GM21717 (cell line): Measurements from ENCODE around the gene WDR91.

ENCODE experiments used
- ATAC-seq: cut with Tn5 transposase; IDR thresholded peaks from one replicate; pipeline ENCODE4 v1.9.1; 2021; ENCODE audit warnings: mild to moderate bottlenecking, moderate library complexity; ENCODE audit not compliant: unreplicated experiment

WDR91 gene

GRCh38 chr7:135199439-135199838 lies 11.9 kb downstream of the WDR91 start:
- no peak for ATAC-seq

GRCh38 chr7:135197906-135198655 lies 13.2 kb downstream of the WDR91 start:
- ATAC-seq = no peak

GRCh38 chr7:135197343-135197742 lies 14.0 kb downstream of the WDR91 start:
- ATAC-seq = no peak

- ATAC-seq = no peak
Measured at GRCh38 chr7:135195968-135196629, 15.2 kb downstream of the WDR91 start.

GRCh38 chr7:135195156-135195555 lies 16.2 kb downstream of the WDR91 start:
- no peak for ATAC-seq

DNA sequence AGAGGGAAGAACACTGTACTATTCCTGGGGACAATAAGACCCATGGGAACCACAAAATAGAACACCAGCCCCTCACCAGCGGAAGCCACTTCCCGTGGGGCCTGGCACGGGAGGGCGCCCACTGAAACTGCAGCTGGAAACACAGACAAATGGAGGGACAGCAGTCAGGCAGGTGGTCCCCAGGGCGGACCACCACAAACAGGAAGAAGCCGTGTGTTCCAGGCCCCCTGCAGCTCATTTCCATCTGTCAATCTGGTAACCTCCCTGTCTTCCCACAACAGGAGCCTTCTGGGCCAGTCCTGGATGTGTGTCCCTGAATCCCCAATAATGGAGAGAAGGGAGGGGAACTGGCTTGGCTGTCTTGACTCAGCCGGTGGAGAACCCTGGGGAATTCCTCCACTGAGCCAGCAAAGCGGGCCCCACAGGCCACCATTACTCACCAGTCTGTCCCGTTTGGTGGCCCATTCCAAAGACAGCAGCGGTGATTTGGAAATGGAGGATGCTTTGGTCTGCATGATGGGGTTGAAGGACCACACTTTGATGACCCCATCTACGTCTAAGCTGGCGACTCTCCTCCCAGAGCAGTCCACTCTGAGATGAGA lies 16.7 kb downstream of the WDR91 start:
- ATAC-seq = no peak

DNA sequence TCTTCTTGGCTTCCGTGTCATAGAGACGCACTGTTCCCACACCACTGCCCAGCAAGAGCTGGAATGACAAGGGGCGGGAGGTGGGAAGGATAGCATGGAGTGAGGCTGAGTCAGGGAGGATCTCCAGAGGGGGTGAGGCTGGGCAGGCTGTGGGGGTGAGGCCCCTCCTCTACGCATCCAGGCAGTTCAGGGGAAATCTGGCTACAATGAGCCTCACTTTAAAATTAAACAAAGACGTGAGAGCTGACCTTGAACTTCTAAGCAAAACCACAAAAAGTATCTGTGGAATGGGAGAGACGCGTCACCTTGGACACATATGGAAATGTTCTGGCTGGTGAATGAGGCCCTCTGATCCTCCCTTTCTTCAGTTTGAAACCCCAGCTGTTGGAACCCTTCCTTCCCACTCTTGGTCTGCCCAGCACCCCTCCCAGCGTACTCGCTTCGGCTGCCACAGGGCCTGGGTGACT lies 17.7 kb downstream of the WDR91 start:
- ATAC-seq = no peak

GRCh38 chr7:135192914-135193536 lies 18.3 kb downstream of the WDR91 start:
- ATAC-seq = no peak

GRCh38 chr7:135190703-135191102 lies 20.6 kb downstream of the WDR91 start:
- no peak for ATAC-seq

GRCh38 chr7:135189961-135190360 lies 21.4 kb downstream of the WDR91 start:
- ATAC-seq = no peak

GRCh38 chr7:135189221-135189662 lies 22.1 kb downstream of the WDR91 start:
- ATAC-seq = no peak

GRCh38 chr7:135188298-135188984 lies 22.9 kb downstream of the WDR91 start:
- ATAC-seq = peak; percentile 54

DNA sequence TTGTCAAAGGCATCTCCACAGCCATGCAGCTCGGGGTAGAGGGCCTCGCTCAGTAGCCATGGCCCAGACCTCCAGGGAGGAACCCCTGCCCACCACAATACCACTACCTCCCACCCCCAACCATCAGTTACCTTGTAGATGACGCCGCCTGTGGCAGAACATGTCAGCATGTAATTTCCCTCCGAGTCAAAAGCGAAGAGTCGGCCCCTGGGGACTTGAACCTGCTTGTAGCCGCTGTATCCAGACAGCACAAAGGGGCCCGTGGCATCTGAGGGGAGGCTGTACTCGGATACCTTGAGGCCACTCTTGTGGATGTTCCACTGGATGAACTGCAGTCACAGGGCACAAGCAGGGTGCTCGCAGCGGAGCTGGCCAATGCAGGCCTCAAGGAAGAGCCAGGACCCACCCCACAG lies 24.5 kb downstream of the WDR91 start:
- ATAC-seq = no peak

- ATAC-seq = no peak
Measured at GRCh38 chr7:135186261-135186540, 25.1 kb downstream of the WDR91 start.

- no peak for ATAC-seq
Measured at GRCh38 chr7:135185471-135186260, 25.7 kb downstream of the WDR91 start.

GRCh38 chr7:135184254-135184841 lies 27.0 kb downstream of the WDR91 start:
- no peak for ATAC-seq

- ATAC-seq = no peak
Measured at GRCh38 chr7:135183478-135183877, 27.8 kb downstream of the WDR91 start.

- no peak for ATAC-seq
Measured at GRCh38 chr7:135181929-135182678, 29.2 kb downstream of the WDR91 start.

GRCh38 chr7:135181261-135181928 lies 29.9 kb downstream of the WDR91 start:
- ATAC-seq = no peak
